K562 (cell line): ENCODE results near the gene BNIP5.

ENCODE experiments used
- ID3 ChIP-seq, 2 experiments: fragments of 250-450 bp in 1 of 2; fragments of 450-650 bp in 1 of 2; sonication (Bioruptor Pico) in 1 of 2; IDR thresholded peaks; 2 replicates each; pipeline versions ENCODE4 v1.6.1 to v1.8.0; 2016 to 2021; ENCODE audit warnings: mild to moderate bottlenecking in 2 of 2, moderate library complexity in 2 of 2, missing compliant biosample characterization in 1 of 2, missing genetic modification characterization in 1 of 2
- IRF1 ChIP-seq: sonication (generic); formaldehyde crosslinking; IDR thresholded peaks from 2 replicates; pipeline ENCODE4 v1.8.0; 2022; ENCODE audit warnings: missing genetic modification reagents, mild to moderate bottlenecking, borderline replicate concordance
- ZNF133 ChIP-seq: fragments of 250-450 bp; sonication (Bioruptor Pico); IDR thresholded peaks from 2 replicates; pipeline ENCODE4 v1.4.0; 2020; ENCODE audit warnings: mild to moderate bottlenecking

- TF ChIP-seq ZNF133 (CRISPR knock-in tag) (no peak), ID3 (CRISPR knock-in tag; IDR thresholded peaks at IDR 0.05) (no peak), ID3 (tag; IDR thresholded peaks at IDR 0.05) (no peak), IRF1 (CRISPR knock-in tag) (no peak)
Measured at GRCh38 chr6:36276581-36277536, 59.8 kb downstream of the BNIP5 start.
